GM19035 (cell line): Measurements from ENCODE around the gene FUT7.
"Not testable (repeated sequence)": the region's sequence is repeated elsewhere in the genome, so short reads cannot be mapped to it uniquely, and the experiment has no call there.

ENCODE experiments used
- ATAC-seq: cut with Tn5 transposase; IDR thresholded peaks from one replicate; pipeline ENCODE4 v1.9.1; 2021; ENCODE audit not compliant: unreplicated experiment

FUT7 gene

GRCh38 chr9:137034039-137034708 lies 2.3 kb upstream of the FUT7 start:
- no peak for ATAC-seq

GRCh38 chr9:137033481-137033880 lies 1.6 kb upstream of the FUT7 start:
- ATAC-seq, result not testable (repeated sequence)

GRCh38 chr9:137032858-137033257 lies 970 bp upstream of the FUT7 start:
- ATAC-seq, result no peak

- no peak for ATAC-seq
Observed at GRCh38 chr9:137030538-137031527, 1.1 kb downstream of the FUT7 start.

GRCh38 chr9:137030006-137030405 lies 1.9 kb downstream of the FUT7 start:
- no peak for ATAC-seq

- ATAC-seq, result no peak
Observed at GRCh38 chr9:137029058-137029936, 2.6 kb downstream of the FUT7 start.

GRCh38 chr9:137028263-137029057 lies 3.4 kb downstream of the FUT7 start:
- ATAC-seq, result no peak

- no peak for ATAC-seq
Observed at GRCh38 chr9:137027369-137028262, 4.3 kb downstream of the FUT7 start, which contains the start of gene ABCA2. Gene ABCA2, minus strand, starts transcription at chr9:137028237. Its CDS starts 97 bp downstream, at chr9:137028140.

GRCh38 chr9:137026828-137027227 lies 5.1 kb downstream of the FUT7 start:
- no peak for ATAC-seq

GRCh38 chr9:137026384-137026783 lies 5.5 kb downstream of the FUT7 start:
- ATAC-seq, result no peak

GRCh38 chr9:137025517-137025966 lies 6.3 kb downstream of the FUT7 start:
- no peak for ATAC-seq

GRCh38 chr9:137023583-137023991 lies 8.3 kb downstream of the FUT7 start:
- ATAC-seq, result no peak

- ATAC-seq, result no peak
Observed at GRCh38 chr9:137023157-137023556, 8.7 kb downstream of the FUT7 start.

- no peak for ATAC-seq
Observed at GRCh38 chr9:137022662-137023008, 9.3 kb downstream of the FUT7 start.

GRCh38 chr9:137021979-137022661 lies 9.8 kb downstream of the FUT7 start:
- no peak for ATAC-seq

- no peak for ATAC-seq
Observed at GRCh38 chr9:137021568-137021978, 10.3 kb downstream of the FUT7 start.

- ATAC-seq, result no peak
Observed at GRCh38 chr9:137020771-137021567, 10.9 kb downstream of the FUT7 start.
